ENCODE measurements around the gene CISD3.

CISD3 gene

GRCh38 chr17:38773258-38773657 lies 43.1 kb downstream of the CISD3 start:
- DNase-seq (ENCODE audit: low read depth in 2 of 2): no peak

GRCh38 chr17:38777641-38778250 lies 47.6 kb downstream of the CISD3 start:
- no peak for DNase-seq (ENCODE audit: low read depth in 2 of 2)

GRCh38 chr17:38779965-38780752 lies 50.0 kb downstream of the CISD3 start:
- no peak for DNase-seq (ENCODE audit: low read depth in 2 of 2)

DNA sequence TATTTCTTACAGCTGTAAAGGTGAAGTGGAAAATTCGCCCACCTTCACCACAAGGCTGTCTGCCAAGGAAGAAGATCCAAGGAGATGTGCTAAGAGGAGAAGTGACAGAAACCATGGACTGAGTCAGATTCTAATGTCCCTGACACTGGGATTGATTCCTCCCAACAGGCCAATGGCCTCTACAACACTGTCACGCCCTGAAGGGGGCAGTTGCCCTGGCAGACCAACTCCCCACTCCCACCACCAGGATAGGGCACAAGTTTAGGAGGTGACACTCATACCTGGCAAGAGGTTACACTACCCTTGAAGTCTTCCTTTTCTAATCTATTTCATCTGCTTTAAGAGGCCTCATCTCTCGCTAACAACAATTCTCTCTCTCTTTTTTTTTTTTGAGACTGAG lies 53.1 kb downstream of the CISD3 start:
- no peak for DNase-seq (ENCODE audit: low read depth in 2 of 2)

Data from activated CD4-positive, alpha-beta T cell treated with anti-CD3 and anti-CD28 coated beads for 24 hours (primary cell).